ENCODE data around the gene TMEM203.

DNA sequence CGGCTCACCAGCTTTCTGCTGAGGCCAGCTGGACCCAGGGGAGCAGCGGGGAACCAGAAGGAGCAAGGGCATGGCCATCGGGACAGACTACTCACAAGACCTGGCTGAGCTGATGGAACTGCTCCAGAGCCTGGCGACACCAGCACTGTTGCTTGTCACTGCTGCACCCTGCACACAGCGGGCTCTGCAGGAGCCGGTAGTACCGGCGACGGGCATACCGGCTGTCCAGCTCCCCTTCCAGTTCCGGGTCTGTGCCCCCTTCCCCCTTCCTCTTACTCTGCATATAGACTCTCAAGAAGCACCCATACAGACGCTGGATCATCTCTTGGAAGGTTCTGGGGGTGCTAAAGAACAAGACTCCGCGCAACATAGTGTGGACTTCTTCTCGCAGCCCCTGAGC, 18.1 kb downstream of the TMEM203 start:
- no peak for TF ChIP-seq CTCF (conservative IDR thresholded peaks at IDR 0.05; ENCODE audit: low read length)
- TF ChIP-seq EZH2phosphoT487 (IDR thresholded peaks at IDR 0.05; ENCODE audit: borderline replicate concordance, low read depth, low read length), result no peak
